ACC112 (cell line): ENCODE data around the gene PPP1R12B.
"Not testable (repeated sequence)": the region's sequence is repeated elsewhere in the genome, so short reads cannot be mapped to it uniquely, and the experiment has no call there.

Source experiments
- H2AFZ ChIP-seq: fragments of 200-600 bp; sonication (generic); one replicate; pipeline ENCODE4 v1.6.0; 2017; ENCODE audit warnings: antibody characterized with exemption, low read length; ENCODE audit not compliant: unreplicated experiment
- H3K27ac ChIP-seq: fragments of 200-600 bp; sonication (generic); 2 replicates; pipeline ENCODE4 v1.5.1; 2014; ENCODE audit warnings: low read depth, mild to moderate bottlenecking, antibody characterized with exemption, low read length, moderate library complexity
- H3K27me3 ChIP-seq: fragments of 200-600 bp; sonication (generic); 2 replicates; pipeline ENCODE4 v1.6.1; 2014; ENCODE audit warnings: mild to moderate bottlenecking, antibody characterized with exemption, low read length, moderate library complexity, mixed read lengths; ENCODE audit not compliant: insufficient read depth
- H3K36me3 ChIP-seq: fragments of 200-600 bp; sonication (generic); 2 replicates; pipeline ENCODE4 v1.6.1; 2016; ENCODE audit warnings: mild to moderate bottlenecking, antibody characterized with exemption, low read length, moderate library complexity, mixed read lengths; ENCODE audit not compliant: insufficient read depth
- H3K4me1 ChIP-seq: fragments of 200-600 bp; sonication (generic); one replicate; pipeline ENCODE4 v1.6.1; 2016; ENCODE audit warnings: low read length, mixed read lengths; ENCODE audit not compliant: insufficient read depth, unreplicated experiment, control insufficient read depth
- H3K4me3 ChIP-seq: fragments of 200-600 bp; sonication (generic); 2 replicates; pipeline ENCODE4 v1.5.1; 2014; ENCODE audit warnings: mild to moderate bottlenecking, low read depth, low read length
- H3K79me2 ChIP-seq: fragments of 200-600 bp; sonication (generic); one replicate; pipeline ENCODE4 v1.6.0; 2016; ENCODE audit warnings: low read length; ENCODE audit not compliant: control insufficient read depth, unreplicated experiment, insufficient read depth

Gene PPP1R12B

DNA sequence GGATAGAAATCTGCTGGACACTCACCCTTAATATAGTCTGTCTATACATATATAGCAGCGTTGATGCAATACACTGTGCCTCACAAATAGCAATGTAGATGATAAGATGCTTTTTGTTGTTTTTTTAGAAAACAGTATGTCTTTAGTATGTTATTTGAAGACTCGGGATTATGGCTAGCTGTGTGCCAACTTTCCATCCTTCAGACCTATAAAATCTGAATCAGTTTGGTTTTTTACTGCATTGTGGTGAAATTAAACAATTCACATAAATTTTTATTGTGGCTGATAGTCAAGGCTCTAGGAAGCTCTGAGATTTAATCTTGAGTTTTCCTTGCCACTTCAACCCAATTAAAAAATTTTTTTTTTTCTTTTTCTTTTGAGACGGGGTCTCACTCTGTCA lies 170.4 kb downstream of the PPP1R12B start:
- not testable (repeated sequence) for H3K36me3 ChIP-seq, H3K4me3 ChIP-seq, H2AFZ ChIP-seq, H3K27ac ChIP-seq, H3K79me2 ChIP-seq, H3K4me1 ChIP-seq, H3K27me3 ChIP-seq

DNA sequence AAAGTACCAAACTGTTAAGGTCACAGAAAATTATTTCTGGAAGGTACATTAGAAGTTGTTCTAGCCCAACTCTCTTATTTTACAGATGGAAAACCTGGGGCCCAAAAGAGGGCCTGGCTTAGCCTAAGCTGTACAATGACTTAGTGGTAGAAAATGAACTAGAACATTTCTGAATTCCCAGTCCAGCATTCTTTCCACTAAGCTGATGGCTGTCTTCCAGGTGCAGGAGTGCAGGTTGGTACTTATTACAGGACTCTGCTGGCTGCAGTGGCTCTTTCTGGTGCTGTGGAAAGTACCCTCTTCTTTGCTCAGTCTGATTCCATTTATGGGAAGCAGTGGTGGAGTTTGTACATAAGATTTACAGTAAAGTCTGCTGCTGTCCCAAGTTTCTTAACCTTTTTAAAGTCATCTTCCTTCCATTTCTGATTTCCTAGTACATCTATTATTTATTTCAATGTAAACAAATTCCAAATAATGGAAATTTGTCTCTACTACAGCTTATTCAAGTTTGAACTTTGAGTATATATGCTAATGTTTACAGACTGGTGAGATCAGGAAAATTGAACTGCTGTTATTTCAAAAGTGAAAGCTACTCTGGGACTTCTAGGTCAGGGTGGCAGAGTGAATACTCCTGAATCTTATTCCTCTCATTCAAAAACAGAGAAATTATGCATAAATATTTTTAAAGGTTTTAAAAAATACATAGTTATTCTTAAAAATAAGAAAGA lies 171.8 kb downstream of the PPP1R12B start:
- not testable (repeated sequence) for H3K27ac ChIP-seq, H3K79me2 ChIP-seq, H3K27me3 ChIP-seq, H2AFZ ChIP-seq, H3K36me3 ChIP-seq, H3K4me1 ChIP-seq, H3K4me3 ChIP-seq

DNA sequence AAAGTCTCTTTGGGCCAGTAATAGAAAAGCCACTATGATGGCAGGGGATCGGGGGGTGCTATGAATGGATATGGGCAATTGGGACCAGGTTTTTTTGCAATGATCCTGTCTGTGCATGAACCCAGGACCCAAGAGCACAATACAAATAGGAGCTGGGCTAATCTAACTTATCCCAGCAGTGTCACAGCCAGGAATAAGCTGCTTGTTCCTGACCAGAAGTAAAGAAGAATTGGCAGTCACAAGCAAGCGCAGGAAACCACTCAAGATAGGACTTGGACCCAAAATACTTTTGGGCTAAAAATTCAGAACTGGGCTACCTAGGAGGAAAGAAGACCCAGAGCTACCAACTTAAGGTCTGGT lies 172.3 kb downstream of the PPP1R12B start:
- H3K4me3 ChIP-seq, H3K36me3 ChIP-seq, H2AFZ ChIP-seq, H3K4me1 ChIP-seq, H3K79me2 ChIP-seq, H3K27me3 ChIP-seq, H3K27ac ChIP-seq: not testable (repeated sequence)

DNA sequence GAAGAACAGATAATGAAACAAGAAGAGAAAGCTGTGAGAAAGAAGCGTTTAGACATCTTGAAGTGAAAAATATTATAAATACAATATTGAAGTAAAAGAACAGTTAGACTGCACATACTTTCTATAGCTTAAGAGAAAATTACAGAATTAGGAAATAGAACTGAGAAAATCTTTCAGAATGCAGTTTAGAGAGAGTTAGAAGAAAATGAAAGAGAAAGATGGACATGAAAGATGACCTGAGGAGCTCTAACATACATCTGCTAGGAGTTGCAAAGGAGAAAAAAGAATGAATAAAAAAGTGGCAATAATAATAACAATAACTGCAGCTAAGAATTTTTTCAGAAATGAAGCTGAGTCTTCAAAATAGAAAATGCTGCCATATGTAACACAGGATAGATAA lies 173.0 kb downstream of the PPP1R12B start:
- H3K27ac ChIP-seq, H3K79me2 ChIP-seq: not testable (repeated sequence)

DNA sequence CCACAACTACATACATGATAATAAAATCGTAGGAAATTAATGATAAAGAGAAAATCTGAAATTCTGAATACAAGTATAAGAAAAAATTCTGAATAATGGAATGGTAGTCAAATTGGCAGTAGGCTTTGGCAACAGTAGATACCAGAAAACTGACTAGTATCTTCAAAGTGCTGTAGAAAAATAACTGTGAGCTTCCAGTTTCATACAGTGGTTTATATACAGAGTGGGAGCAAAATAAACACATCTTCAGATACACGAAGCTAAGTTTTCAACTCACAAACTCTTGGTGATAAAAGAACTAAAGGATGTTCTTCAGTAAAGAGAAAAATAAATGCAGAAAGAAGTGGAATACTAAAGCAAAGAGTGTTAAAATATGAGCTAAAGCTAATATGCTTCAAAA lies 173.4 kb downstream of the PPP1R12B start:
- no peak overlapping the region for H3K4me3 ChIP-seq
- peaks cover 9% of the 10 kb centered on the region for H3K4me1 ChIP-seq
- H2AFZ ChIP-seq: no peak overlapping the region
- H3K36me3 ChIP-seq: no peaks in the 10 kb centered on the region
- no peaks in the 10 kb centered on the region for H3K27me3 ChIP-seq
- no peaks in the 10 kb centered on the region for H3K79me2 ChIP-seq
- H3K27ac ChIP-seq: no peak overlapping the region

More for the DNA sequence above, 173.0 kb downstream of the PPP1R12B start:
- H2AFZ ChIP-seq, H3K4me3 ChIP-seq, H3K4me1 ChIP-seq, H3K27me3 ChIP-seq, H3K36me3 ChIP-seq: not testable (repeated sequence)

DNA sequence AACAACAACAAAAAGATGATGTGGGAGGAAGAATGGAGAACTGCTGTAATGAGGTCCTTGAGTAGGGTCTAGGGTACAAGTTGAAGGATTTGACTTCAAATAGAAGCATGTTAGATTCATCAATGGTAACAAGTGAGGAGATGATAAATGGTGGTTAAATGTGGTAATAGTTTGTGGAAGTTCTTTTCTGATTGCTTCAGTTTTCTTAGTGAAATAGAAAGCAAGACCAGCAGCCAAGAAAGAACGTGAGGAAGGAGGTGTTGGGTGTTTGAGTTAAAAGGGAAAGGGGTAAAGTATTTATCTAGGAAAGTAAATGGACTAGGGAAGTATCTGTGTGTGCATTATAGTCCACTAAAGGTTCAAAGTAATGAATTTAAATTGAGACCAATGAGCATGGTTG lies 177.6 kb downstream of the PPP1R12B start:
- not testable (repeated sequence) for H3K27me3 ChIP-seq, H3K27ac ChIP-seq, H3K79me2 ChIP-seq, H2AFZ ChIP-seq, H3K36me3 ChIP-seq, H3K4me3 ChIP-seq, H3K4me1 ChIP-seq

DNA sequence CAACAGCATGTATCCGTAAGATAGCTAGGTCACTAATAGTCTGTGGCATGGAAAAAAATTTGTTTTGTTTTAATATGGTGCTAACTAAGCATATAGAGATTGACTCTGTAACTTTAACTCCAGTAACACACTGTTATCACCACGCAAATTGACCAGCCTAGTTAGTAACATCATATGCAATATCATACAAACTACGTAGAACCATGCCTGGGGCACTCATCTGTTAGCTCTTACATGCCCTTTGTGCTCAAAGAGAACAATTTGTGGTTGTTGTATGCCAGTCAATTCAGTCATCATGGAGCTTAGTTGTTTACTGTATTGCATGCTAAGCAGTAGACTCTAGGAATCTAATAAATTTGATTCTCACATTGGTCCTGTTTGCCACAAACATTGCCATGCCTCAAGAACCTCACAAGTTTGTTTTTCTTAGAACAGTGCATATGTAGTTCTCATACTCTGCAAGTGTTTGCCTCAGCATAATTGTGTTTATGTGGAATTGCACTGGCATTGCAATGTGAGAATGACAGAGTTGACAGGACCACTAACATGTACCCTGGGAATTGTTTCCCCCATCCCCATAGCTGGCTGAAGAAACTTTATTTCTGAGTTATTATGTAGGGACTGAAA lies 179.7 kb downstream of the PPP1R12B start:
- not testable (repeated sequence) for H3K27ac ChIP-seq, H3K4me1 ChIP-seq, H3K79me2 ChIP-seq, H2AFZ ChIP-seq, H3K4me3 ChIP-seq, H3K27me3 ChIP-seq, H3K36me3 ChIP-seq

DNA sequence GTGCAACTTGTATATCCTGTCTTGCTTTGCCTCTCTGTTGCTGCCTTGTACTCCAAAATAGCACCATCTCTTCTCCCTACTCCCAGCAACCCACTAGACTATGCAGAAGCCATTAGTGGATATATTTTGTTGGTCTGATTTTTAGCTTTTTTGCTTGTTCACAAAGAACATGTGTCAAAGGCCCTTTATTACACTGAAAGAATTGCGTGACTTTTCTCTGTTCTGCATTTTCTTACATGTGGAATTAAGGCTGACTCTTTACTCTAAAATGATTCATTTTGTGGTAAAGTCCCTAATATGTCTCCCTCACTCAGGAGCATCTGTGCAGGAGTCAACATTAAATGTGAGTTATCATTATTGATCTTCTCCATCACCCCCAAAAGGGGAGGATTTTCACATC lies 182.2 kb downstream of the PPP1R12B start:
- H3K4me3 ChIP-seq, H3K27ac ChIP-seq: not testable (repeated sequence)

DNA sequence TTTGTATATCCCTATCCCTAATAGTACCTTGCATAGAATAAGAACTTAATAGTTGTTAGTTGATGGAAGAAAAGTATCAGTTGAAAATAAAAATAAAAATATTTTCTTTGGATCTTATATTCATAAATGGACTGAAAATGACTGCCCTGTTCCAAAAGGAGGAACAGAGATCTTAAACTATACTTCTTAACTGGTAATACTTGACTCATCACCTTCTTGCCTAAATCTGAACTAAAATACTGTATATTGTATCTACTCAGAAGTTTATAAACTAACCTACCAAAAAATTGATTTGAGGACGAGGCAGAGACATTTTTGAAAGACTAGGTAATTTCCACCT lies 182.9 kb downstream of the PPP1R12B start:
- Histone ChIP-seq H3K4me3 (no peak overlapping the region), H3K27ac (no peak overlapping the region), H3K36me3 (no peaks in the 10 kb centered on the region), H3K27me3 (no peaks in the 10 kb centered on the region), H2AFZ (no peak overlapping the region), H3K4me1 (no peaks in the 10 kb centered on the region), H3K79me2 (no peaks in the 10 kb centered on the region)

More for the DNA sequence above, 182.2 kb downstream of the PPP1R12B start:
- H3K36me3 ChIP-seq, H2AFZ ChIP-seq, H3K79me2 ChIP-seq, H3K4me1 ChIP-seq, H3K27me3 ChIP-seq: not testable (repeated sequence)

DNA sequence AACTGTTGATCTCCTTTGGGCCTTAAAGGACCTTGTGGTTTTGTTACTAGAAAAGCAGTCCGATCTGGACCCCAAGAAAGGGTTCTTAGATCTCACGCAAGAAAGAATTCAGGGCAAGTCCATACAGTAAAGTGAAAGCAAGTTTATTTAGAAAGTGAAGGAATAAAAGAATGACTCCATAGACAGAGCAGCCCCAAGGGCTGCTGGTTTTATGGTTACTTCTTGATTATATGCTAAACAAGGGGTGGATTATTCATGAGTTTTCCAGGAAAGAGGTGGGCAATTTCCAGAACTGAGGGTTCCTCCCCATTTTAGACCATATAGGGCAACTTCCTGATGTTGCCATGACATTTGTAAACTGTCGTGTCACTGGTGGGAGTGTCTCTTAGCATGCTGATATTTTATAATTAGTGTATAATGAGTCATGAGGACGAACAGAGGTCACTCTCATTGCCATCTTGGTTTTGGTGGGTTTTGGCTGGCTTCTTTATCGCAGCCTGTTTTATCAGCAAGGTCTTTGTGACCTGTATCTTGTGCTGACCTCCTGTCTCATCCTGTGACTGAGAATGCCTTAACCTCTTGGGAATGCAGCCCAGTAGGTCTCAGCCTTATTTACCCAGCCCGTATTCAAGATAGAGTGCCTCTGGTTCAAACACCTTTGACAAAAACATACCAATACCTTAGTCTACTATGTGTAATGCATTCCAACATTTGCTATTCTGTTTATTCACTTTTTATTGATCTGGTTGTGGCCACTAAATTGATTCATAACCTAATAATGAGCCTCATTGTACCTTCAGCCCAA lies 183.5 kb downstream of the PPP1R12B start:
- not testable (repeated sequence) for H3K27me3 ChIP-seq, H3K4me1 ChIP-seq, H3K79me2 ChIP-seq, H3K4me3 ChIP-seq, H2AFZ ChIP-seq, H3K27ac ChIP-seq, H3K36me3 ChIP-seq

DNA sequence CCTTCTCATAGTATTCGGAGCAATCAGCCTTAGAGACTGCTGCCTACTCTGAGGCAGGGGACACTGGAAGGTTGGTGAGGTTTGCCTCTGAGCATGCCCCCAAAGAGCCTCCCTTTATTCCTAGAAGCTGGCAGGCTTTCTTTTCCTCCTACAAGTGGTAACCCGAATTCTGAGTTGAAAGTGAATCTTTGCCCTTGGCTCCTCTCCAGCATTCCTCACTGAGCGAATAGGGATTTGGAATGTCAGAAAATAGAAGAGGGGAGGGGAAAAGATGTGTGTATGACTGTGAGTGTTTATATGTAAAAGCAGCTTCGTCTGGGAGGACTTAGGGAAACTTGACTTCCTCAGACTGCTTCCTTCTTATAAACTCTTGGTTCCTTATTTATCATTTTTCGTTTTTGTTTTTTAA lies 190.7 kb downstream of the PPP1R12B start:
- Histone ChIP-seq H2AFZ (peak overlapping the region; percentile 41), H3K4me1 (peaks cover 12% of the 10 kb centered on the region), H3K4me3 (peak overlapping the region; percentile 64)
- H3K79me2 ChIP-seq, H3K36me3 ChIP-seq, H3K27me3 ChIP-seq, H3K27ac ChIP-seq: not testable (repeated sequence)
